HG03378 (cell line): Measurements from ENCODE around the gene RNF8.
A peak's percentile ranks its signal among the peaks of the same experiment; 100 is the strongest.
"Not testable (repeated sequence)": the region's sequence is repeated elsewhere in the genome, so short reads cannot be mapped to it uniquely, and the experiment has no call there.

ENCODE experiments used
- ATAC-seq: cut with Tn5 transposase; IDR thresholded peaks from one replicate; pipeline ENCODE4 v1.9.1; 2021; ENCODE audit warnings: mild to moderate bottlenecking, moderate library complexity; ENCODE audit not compliant: unreplicated experiment

Gene RNF8

GRCh38 chr6:37353761-37354525 is at the start of gene RNF8:
Gene RNF8, plus strand, starts transcription at chr6:37353983. Its CDS starts 182 bp downstream, at chr6:37354165.
- ATAC-seq, result peak; percentile 66

- no peak for ATAC-seq
Observed at GRCh38 chr6:37304766-37305165, 49.0 kb upstream of the RNF8 start.

DNA sequence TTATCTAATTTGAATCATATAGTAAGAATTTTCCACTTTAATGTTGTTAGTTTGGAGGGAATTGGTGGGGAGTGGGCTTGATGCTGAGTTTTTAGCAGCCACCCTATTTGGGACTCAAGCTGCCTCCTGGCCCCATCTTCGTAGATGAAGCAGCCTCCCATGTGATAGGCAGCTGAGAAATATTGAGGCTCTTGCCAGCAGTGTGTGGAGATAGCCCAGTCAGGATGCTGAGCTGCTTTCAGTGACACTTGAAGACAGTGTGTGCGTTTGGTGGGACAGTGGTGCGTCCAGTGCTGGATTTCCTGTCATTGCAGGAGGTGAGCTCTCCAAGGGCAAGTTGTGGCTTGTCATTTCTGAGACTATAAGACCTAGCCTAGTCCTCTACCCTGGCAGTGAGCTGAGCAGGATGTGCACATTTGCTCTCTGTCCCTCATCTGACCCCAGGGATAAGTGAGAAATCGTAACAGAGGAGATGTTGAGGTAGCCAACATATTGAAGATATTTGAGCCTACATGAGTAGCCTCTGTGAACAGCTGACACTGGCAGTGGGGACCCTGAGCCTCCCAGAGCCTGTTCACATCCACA is 47.9 kb upstream of the RNF8 start:
- ATAC-seq, result no peak

DNA sequence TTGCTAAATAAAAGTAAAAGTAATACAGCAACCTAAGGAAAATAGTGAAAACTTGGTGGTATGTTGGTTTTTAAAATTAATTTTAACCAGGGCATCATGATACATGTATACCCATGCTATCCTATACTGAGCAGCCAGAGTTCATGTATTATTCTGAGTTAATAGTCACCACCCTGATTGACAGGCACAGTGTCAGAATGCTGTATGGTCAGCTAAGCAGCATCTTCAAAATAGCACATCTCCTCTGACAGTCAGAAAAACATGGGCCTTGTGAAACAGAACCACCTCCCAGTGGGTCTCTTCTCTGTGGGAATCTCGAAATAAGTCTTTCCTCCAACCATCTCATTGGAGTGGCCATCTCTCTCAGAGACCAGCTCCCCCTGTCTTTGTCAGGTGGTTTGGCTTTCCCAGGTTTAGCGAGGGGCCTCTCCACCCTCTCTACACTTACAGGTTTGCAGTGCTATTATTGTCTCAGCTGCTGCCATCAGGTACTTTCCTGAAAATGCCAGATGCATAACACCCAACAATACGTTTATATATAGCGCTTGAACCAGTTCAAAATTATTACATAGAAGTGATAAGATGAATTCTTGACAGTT is 47.1 kb upstream of the RNF8 start:
- ATAC-seq, result no peak

GRCh38 chr6:37307484-37307883 is 46.3 kb upstream of the RNF8 start:
- not testable (repeated sequence) for ATAC-seq

- ATAC-seq, result no peak
Observed at GRCh38 chr6:37308069-37308815, 45.5 kb upstream of the RNF8 start.

DNA sequence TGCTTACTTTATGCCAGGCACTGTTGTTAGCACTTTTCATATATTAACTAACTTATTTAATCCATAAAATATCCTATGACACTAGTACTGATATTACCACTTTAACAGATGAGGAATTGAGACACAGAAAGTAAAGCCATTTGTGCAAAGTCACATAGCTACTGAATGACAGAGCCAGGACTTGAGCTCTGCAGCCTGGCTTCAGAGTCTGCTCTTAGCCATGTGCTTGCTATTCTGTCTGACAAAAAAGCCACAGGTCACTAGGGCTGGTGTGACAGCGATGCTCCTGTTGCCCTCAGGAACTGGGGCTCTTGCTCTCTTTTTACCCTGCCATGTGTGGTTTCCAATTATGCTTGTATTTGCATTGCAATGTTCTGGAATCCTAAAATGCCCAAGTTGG is 44.7 kb upstream of the RNF8 start:
- ATAC-seq, result no peak

DNA sequence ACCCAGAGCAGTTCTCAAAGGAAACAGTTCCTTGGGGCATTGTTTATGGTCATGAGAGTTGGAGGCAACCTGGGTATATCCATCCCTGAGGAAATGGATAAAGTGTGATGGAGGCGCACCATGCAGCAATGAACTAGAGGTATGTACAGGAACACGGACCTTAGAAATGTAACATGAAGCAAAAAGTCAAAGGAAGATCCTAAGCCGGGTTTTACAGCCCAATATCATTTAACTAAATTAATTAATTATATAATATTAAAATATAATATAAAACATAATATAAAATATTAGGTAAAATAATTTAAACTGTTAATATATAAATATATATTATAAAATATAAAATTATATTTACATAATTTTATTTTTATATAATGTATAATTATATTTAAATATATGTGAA is 44.1 kb upstream of the RNF8 start:
- ATAC-seq, result no peak

GRCh38 chr6:37310966-37311365 is 42.8 kb upstream of the RNF8 start:
- ATAC-seq, result no peak

DNA sequence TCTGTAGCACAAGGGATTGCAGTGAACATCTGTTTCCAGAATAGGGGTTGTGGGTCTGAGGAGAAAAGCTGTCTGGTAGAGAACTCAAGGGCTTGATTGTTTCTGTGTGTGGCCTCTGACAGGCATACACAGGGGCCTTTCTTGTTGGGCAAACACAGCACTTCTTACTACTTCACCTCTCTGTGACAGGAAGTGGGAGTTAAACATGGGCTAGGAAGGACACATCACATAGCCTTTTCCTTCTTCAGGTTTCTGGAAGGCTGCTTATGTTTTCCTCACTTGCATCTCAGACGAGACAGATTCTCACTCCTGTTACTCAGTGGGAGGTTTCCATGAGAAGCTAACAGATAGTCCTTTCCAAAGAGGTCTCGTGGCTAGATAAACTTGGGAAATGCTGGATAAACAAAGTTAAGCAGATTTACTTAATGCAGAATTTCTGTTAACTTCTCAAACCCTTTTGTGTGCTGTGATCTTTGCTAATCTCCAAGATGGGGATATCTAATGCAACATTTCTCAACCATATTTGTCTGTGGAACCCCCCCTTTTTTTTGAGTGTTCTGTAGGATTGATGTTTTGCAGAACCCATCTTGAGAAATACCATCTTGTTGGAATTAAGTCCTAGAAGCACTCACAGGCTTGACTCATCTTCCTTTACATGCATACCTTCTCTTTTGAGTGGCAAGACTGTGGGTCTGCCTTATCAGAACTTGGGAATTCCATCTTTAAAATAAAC is 41.9 kb upstream of the RNF8 start:
- ATAC-seq, result no peak

GRCh38 chr6:37313723-37314486 is 39.9 kb upstream of the RNF8 start:
- ATAC-seq, result no peak

DNA sequence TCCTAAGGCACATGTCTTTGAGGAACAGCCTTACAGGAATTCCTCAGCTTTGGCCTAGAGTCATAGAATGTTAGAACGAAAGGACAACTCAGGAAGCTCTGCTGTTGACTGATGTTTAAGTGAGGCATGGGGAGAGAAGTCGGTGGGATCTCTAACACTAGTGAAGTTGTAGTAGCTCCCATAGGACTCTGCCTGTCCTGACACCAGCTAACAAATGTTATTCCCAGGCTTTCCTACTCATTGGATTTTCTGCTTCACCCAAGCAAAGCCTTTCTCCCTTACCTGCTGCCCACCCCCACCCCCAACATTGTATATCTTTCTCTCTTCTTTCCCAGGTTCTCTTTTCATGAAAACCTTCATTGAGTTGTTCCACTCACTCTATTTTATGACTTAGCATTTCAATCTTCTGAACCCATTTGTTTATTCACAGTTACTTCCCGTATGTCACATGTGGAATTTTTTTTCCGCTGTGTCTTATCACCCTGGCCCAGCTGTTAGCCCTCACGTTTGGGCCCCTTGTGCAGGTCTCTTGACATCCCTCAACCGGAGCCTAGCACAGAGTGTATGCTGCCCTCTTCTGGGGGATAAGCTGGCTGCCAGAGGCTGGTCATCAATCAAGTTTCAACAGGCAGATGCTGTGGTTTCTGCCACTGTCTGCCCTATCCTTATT is 39.2 kb upstream of the RNF8 start:
- ATAC-seq, result no peak

- no peak for ATAC-seq
Observed at GRCh38 chr6:37315157-37315515, 38.6 kb upstream of the RNF8 start.

GRCh38 chr6:37316071-37316470 is 37.7 kb upstream of the RNF8 start:
- no peak for ATAC-seq

GRCh38 chr6:37317312-37318038 is 36.3 kb upstream of the RNF8 start:
- ATAC-seq, result no peak

GRCh38 chr6:37319156-37319555 is 34.6 kb upstream of the RNF8 start:
- no peak for ATAC-seq

DNA sequence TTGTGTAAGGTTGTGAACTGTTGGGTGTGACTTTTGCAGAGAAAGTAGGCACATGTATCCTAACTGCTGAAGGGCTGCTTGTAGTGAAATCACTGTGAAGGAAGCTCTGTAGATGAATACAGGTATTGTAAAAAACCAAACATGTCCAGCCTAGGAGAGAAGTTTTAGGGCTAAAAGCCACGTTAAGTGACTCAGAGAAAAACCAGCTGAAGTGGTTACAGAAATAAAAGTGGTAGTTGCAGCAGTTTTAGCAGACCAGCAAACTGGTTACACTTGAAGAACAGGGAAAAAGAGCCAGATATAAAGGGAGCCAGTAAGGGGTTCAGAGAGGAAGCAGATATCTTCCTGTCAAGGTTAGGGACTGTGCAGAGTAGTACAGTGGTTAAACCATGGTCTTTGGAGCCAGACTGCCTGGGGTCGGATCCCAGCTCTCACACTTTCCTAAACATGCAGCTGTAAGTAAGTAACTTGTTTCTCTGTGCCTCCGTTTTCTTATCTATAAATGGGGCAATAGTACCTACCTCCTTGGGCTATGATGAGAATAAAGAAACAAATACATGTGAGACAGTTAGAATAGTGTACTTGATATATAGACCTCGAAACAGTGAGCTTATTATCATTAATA is 33.8 kb upstream of the RNF8 start:
- ATAC-seq, result no peak

DNA sequence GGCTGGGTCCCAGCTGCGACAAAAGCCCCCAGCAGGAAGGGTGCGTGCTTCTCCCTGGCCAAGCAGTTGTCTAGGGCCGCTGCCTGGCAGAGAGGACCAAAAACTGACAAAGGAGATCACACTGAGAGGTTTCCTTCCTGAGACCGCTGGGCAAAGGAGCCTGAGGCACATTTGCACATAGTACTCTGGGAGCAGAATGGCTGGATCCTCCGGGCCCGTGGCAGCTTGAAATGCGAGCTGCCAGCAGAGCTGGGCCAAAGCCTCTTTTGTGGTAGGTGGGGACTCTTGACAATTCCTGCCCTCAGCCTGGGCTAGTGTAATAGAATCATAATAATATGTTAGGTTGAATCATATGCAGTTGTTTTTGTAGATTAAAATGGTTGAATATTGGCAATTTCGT is 33.1 kb upstream of the RNF8 start:
- ATAC-seq, result no peak

DNA sequence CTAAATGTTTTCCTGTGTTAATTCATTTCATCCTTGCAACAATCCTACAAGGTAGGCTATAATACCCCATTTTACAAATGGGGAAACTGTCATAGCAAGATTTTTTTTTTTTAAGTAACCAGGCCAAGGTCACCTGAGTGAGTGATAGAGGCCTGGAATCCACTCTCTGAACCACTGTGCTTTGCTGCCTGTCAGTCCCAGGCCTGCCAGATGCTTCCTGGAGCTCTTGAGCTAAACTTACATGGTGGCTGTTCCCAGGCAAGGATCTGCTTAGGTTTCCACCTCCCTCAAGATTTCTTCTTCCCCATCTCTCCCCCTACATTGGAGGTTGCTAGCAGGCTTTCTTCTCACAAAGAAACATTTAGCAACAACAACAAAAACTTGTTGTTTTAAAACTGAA is 32.7 kb upstream of the RNF8 start:
- no peak for ATAC-seq
